ENCODE data around the gene CEACAM5.

CEACAM5 gene

DNA sequence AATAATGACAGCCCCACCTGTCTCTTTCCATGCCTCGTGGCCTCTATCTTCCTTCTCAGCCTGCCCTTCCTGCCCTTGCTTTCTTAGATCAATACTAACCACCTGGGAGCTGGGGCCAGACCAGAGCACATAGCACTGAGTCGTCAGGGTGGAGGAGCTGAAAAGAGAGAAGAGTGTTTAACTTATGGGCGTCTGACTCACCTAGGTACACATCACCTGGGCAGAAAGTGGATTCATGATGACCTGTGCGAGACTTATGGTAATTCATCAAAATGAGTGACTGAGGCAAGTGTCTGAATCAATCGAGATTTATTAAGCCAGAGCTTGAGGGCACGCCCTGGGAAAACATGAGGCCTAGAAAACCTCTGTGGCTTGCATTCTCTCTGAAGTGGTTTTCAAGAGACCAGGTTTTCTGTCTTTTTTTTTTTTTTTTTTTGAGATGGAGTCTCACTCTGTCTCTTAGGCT lies 66.1 kb downstream of the CEACAM5 start:
- Histone ChIP-seq H3K4me3 (ENCODE audit: low read depth in 1 of 2, low read length in 2 of 2) (no peak overlapping the region), H3K27me3 (ENCODE audit: control insufficient read depth in 1 of 2, insufficient read depth in 2 of 2, low read length in 2 of 2) (no peaks in the 10 kb centered on the region), H3K27ac (ENCODE audit: low read depth, low read length) (no peak overlapping the region), H3K36me3 (ENCODE audit: insufficient read depth, low read length) (no peaks in the 10 kb centered on the region), H3K9me3 (ENCODE audit: low read length) (no peaks in the 10 kb centered on the region), H3K9ac (ENCODE audit: low read length) (no peak overlapping the region), H3K4me1 (ENCODE audit: insufficient read depth, low read length) (no peaks in the 10 kb centered on the region)

GRCh38 chr19:41776700-41777099 lies 68.3 kb downstream of the CEACAM5 start:
- Histone ChIP-seq H3K27me3 (ENCODE audit: control insufficient read depth in 1 of 2, insufficient read depth in 2 of 2, low read length in 2 of 2) (no peaks in the 10 kb centered on the region), H3K27ac (ENCODE audit: low read depth, low read length) (no peak overlapping the region), H3K4me3 (ENCODE audit: low read depth in 1 of 2, low read length in 2 of 2) (no peak overlapping the region), H3K36me3 (ENCODE audit: insufficient read depth, low read length) (no peaks in the 10 kb centered on the region), H3K4me1 (ENCODE audit: insufficient read depth, low read length) (no peaks in the 10 kb centered on the region), H3K9ac (ENCODE audit: low read length) (no peak overlapping the region), H3K9me3 (ENCODE audit: low read length) (no peaks in the 10 kb centered on the region)
